Measurements from ENCODE around the gene SCP2.
"Not testable (repeated sequence)": the region's sequence is repeated elsewhere in the genome, so short reads cannot be mapped to it uniquely, and the experiment has no call there.

The SCP2 gene

DNA sequence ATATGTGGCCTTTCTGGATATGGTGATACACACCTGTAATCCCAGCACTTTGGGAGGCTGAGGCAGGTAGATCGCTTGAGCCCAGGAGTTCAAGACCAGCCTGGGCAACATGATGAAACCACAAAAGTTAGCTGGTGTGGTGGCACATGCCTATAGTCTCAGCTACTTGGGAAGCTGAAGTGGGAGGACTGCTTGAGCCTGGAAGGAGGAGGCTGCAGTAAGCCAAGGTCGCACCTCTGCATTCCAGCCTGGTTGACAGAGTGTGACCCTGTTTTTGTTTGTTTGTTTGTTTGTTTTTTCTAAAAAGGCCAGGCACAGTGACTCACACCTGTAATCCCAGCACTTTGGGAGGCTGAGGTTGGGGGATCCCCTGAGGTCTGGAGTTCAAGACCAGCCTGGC, 42.2 kb downstream of the SCP2 start:
- DNase-seq (ENCODE audit: low read depth, low spot score) = not testable (repeated sequence)

DNA sequence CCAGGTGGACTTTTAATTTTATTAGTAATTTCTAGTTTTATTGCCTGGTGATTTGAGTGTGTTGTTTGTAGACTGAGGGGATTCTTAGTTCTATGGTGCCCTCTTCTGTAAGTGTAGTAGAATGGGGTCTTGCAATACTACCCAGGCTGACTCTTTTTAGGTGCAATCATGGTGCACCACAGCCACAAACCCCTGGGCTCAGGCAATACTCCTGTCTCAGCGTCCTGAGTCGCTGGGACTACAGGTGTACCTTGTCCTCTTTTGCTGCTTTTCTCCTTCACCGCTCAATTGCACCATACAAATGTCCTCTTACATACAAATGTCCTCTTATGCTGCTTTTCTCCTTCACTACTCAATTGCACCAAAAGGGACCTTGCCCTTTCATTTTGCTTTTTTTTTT, 43.1 kb downstream of the SCP2 start:
- DNase-seq (ENCODE audit: low read depth, low spot score) = no peak

DNA sequence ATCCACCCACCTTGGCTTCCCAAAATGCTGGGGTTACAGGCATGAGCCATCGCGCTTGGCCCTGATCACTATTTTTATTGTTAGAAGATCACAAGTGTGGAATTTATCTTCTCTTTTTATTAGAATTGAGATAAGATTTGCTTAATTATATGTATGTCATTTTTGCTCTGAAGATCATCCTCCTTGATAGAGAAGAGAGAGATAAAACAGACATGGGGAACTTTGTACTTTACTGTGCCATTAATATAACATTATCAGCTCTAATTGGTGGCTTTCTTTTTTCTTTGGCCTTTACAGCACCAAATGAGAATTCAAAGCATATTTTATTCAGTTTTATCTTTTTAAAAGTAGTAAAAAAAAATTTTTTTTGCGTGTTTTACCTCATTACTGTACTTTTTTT, 46.8 kb downstream of the SCP2 start:
- DNase-seq (ENCODE audit: low read depth, low spot score) = no peak

DNA sequence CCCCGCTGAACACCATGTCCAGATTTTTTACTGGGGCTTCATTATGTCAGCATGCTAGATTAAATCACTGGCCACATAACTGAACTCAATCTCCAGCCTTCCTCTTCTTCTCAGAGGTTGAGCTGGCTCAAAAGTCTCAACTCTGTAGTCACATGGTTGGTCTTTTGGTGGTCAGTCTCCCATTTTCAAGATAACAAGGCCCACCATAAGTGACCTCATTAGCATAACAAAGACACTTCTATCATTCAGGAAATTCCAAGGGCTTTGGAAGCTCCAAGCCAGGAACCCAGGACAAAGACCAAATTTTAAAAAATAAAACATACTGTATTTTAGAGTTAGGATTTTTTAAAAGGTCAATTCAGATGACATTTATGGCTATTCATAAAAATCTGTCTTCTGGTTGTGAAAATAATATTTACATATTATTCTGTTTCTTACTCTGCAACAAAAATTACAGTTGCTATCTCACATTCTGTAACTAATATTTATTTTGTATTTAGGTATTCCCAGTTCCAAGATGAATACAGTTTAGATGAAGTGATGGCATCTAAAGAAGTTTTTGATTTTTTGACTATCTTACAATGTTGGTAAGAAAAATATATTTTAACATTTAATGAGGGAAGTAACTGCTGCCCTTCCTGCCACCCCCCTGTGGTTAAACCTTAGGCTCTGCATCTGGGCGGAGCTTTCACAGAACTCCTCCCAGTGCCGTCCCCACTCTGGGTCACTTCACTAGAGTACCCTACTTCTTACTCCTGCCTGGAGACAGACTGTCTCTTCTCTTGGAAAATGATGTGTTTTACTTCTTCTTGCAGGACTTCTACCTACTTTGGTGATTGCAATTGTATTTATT, 49.3 kb downstream of the SCP2 start:
- no peak for DNase-seq (ENCODE audit: low read depth, low spot score)

DNA sequence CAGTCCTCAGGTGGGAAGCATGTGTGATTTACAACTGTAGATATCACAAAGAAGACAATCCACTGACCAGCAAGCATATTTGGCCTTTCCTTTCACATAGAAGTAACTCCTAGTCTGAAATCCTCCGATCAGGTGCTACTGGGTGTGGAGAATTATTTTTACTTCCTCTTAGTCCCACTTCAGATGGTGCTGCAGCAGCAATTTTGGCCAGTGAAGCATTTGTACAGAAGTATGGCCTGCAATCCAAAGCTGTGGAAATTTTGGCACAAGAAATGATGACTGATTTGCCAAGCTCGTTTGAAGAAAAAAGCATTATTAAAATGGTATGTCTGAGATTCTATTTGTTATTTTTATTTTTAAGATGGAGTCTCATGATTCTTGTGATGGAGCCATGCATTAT, 51.0 kb downstream of the SCP2 start:
- DNase-seq (ENCODE audit: low read depth, low spot score) = no peak

DNA sequence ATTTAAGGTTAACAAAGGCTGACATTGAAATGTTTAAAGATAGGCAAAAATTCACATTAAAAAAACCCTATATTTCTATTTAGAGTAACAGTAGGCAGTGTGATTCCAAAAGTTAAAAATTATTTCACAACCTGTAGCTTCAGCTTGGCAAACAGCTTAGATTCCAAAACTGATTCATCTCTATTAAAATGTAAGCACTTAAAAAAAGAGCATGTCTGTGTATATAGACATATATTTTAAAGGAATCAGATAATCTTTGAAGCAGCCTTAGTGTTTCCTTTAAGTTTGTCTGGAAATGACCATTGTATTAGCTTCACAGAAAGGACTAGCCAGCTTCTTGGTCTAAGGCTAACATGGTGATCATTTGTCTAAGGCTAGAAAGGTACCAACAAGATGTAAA, 65.7 kb downstream of the SCP2 start:
- DNase-seq (ENCODE audit: low read depth, low spot score) = not testable (repeated sequence)

DNA sequence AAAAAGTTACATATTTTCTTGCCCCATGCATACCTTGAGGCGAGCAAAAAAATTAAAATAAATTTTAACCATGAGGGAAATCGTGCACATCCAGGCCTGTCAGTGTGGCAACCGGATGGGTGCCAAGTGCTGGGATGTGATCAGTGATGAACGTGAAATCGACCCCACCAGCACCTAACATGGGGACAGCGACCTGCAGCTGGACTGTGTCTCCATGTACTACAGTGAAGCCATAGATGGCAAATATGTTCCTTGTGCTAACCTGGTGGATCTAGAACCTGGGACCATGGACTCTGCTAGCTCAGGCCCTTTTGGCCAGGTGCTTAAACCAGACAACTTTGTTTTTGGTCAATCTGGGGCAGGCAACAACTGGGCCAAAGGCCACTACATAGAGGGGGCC, 67.6 kb downstream of the SCP2 start:
- DNase-seq (ENCODE audit: low read depth, low spot score) = no peak

DNA sequence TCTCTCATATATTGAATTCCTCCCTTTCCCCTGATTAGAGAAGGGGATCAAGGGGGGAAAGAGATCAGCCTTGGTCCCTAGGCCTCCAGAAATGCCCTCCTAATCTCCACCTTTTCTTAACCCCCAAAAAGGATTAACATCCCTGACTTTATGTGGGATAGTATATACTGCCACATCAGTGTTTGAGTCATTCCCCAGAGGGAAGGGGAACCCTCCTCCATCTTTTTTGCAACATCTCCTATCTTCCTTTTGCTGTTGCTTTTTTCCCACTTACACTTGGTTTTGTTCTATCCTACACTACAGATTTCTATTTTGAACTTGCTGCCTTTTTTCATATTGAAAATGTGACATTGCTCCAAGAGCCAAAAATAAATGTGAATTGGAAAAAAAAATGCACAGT, 69.6 kb downstream of the SCP2 start:
- no peak for DNase-seq (ENCODE audit: low read depth, low spot score)

DNA sequence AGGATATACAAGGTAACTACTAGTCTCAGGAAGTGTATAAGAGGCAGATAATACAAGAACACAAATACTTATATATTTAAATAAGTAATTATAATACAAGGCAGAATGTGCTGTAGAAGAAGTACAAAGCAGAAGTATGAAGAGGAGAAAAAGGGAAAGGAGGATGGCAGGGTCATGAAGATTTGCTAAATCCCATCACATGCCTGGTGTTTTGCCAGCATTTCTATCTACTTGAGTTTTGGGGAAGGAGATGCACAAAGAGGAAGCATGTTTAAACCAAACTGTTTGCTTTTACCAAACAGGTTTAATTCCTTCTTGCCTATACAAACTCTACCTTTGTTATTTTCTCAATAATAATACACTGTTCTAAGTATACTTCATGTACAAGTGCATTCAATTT, 74.1 kb downstream of the SCP2 start:
- DNase-seq (ENCODE audit: low read depth, low spot score) = no peak

DNA sequence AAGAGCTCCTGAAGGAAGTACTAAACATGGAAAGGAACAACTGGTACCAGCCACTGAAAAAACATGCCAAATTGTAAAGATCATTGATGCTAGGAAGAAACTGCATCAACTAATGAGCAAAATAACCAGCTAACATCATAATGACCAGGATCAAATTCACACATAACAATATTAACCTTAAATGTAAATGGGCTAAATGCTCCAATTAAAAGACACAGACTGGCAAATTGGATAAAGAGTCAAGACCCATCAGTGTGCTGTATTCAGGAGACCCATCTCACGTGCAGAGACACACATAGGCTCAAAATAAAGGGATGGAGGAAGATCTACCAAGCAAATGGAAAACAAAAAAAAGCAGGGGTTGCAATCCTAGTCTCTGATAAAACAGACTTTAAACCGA, 79.5 kb downstream of the SCP2 start:
- DNase-seq (ENCODE audit: low read depth, low spot score) = not testable (repeated sequence)

DNA sequence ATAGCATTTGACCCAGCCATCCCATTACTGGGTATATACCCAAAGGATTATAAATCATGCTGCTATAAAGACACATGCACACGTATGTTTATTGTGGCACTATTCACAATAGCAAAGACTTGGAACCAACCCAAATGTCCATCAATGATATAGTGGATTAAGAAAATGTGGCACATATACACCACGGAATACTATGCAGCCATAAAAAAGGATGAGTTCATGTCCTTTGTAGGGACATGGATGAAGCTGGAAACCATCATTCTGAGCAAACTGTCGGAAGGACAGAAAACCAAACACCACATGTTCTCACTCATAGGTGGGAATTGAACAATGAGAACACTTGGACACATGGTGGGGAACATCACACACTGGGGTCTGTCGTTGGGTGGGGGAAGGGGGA, 83.2 kb downstream of the SCP2 start:
- not testable (repeated sequence) for DNase-seq (ENCODE audit: low read depth, low spot score)

DNA sequence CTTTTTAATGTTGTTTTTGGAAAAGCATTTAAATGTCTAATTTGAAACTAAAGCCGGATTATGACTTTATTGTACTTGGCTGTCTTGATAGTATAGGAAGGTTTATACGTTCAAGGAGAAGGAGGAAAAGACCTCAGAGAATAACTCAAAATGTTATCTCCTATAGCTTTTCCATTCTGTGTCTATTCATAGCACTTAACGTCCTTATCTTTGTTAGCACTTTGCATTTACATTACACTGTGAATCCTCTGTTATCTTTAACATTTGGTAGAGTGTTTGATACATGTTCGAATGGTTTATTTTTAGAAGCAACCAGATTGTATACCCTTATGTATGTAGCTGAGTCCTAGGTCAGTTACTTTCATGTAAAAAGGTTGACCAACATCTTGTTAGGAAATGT, 84.1 kb downstream of the SCP2 start:
- no peak for DNase-seq (ENCODE audit: low read depth, low spot score)

DNA sequence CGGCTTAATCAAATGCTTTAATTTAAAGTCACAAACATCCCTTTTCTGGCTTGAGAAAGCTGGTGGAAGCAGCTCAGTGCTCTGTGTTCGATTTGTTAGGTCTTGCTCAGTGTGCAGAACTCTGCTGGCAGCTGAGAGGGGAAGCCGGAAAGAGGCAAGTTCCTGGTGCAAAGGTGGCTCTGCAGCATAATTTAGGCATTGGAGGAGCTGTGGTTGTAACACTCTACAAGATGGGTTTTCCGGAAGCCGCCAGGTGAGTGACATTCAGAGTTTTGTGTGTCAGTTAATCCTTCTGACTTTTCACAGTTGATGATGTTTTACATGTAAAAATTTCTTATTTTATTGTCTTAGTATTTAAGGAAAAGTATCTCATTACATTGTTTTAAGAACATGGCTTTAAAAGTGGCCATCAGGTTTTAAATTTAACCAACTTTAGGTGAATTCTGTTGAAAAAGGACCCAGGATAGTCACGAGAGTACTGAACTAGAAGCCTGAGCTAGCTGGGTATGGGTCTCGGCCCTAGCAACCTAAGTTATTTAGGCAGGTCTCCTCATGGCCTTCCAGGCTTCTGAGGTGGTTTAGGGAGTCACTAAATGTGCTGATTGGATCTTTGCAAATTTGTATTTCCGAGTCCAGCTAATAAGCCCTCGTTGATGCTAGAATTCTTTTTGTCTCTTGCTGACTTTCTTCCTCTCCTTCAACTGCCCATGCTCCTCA, 87.9 kb downstream of the SCP2 start:
- peak; percentile 49 for DNase-seq (ENCODE audit: low read depth, low spot score)

DNA sequence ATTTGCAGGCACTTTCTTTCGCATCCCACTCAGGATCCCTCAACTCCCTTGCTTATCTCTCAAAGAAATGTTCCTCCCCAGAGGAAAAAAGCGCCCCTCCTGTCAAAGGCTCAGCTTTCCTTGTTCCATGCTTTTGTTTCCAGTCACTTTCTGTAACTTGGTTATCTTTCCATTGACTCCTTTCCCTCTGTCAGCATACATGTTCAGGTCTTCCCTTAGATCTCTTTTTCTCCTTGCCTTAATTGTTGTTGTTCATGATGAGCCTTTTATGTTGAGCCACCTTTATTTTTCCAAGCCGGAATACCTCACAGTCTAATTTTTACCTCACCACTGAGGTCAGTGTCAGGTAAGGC, 88.4 kb downstream of the SCP2 start:
- no peak for DNase-seq (ENCODE audit: low read depth, low spot score)

DNA sequence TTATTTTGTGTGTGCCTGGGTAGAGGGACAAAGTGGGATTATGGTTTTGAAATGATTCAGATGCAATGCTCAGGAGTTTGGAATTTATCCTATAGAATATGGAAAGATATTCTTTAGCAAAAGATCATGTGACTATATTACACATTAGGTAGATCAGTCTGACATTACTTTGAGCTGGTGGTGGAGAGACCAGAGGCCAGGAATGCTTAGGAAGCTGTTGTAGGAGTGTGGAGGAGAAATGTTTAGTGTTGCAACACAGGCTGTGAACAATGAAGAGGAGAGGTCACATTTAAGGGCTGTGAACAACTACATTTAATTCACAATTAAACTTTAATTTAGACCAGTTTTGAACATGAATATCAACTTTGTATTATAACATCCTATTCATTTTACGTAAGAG, 89.6 kb downstream of the SCP2 start:
- DNase-seq (ENCODE audit: low read depth, low spot score) = no peak

DNA sequence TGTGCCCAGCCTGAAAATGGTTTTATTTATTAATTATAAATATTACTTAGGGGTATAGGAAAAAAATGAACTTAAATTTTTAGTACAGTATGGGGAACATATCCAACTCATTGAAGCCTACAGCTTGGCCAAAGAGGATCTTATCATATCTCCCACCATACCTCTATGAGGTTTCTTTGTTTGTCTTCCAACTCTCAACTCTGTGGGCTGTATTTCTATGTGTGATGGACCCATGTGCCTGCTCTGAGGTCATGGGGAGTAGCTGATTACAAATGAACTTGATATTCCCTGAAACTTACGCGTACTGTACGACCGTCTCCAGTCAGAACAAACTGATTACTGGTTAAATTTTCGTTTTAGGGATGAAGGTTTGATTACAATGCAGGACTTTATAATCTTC, 93.5 kb downstream of the SCP2 start:
- no peak for DNase-seq (ENCODE audit: low read depth, low spot score)

DNA sequence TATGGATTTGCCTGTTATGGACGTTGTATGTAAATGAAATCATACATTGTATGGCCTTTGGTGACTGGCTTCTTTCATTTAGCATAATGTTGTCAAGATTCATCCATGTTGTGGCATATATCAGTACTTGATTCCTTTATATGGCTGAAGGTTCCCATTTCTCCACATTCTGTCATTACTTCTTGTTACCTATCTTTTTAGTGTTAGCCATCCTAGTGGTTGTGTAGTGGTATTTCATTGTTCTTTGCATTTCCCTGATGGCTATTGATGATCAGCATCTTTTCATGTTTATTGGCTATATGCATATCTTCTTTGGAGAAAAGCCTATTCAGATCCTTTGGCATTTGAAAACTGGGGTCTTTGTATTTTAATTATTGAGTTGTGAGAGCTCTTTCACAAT, 95.1 kb downstream of the SCP2 start:
- no peak for DNase-seq (ENCODE audit: low read depth, low spot score)

DNA sequence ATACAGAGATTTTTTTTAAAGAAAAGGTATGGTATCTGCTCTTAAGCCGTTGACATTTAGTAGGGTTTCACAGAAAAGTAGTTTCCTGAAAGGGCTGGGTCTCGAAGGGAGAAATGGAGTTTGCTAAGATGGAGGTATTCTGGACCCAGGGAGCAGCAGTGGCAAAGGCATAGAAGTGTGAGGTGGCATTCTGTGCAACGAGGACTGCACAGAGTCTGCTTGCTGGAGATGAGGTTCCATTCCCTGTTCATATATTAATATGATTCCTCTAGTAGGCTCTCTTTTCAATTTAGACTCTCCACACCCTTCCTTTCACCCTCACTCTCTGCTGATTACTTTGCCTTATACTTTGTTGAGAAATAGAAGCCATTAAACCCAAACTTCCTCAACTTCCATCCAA, 96.5 kb downstream of the SCP2 start:
- DNase-seq (ENCODE audit: low read depth, low spot score) = no peak

DNA sequence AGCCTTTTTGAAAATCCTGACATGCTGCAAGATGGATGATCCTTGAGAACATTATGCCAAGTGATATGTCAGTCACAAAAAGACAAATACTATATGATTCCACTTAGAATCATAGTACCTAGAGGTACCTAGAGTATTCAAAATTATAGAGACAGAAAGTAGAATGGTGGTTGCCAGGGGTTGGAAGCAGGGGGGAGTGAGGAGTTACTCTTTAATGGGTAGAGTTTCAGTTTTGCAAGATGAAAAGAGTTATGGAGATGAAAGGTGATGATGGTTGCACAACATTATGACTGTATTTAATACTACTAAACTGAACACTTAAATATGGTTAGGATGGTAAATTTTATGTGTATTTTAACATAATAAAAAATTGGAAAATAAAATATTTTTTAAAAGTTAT, 97.0 kb downstream of the SCP2 start:
- no peak for DNase-seq (ENCODE audit: low read depth, low spot score)

DNA sequence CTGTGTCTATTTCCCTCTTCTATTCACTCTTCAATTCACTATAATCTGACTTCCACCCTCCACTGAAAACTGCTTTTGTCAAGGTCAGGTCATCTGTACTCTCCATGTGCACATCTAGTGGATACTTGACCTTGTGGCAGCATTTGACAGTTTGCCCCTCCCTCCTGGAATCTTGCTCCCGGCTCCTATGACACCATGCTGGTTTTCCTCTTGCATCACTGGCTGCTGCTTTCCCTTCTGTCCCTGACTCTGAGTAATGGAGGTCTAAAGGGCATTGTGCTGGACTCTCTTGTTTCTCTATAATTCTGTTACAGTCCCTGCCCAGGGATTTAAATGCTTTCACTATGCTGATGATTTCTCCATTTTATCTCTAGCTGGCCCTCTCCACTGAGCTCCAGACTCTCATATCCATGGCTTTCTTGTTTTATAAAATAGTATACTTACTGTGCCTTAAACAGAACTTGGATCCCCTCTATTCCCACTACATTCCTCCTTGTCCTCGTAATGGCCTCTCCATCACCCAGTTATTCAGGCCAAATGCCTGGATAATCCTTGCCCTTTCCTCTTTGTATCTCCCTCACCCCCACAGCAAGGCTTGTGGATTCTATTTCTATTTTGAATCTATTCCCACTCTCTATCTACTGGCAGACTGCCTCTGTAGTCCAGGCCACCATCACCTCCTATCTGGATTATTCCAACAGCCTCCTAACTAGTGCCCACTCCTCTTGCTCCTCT, 98.1 kb downstream of the SCP2 start:
- DNase-seq (ENCODE audit: low read depth, low spot score) = no peak

DNA sequence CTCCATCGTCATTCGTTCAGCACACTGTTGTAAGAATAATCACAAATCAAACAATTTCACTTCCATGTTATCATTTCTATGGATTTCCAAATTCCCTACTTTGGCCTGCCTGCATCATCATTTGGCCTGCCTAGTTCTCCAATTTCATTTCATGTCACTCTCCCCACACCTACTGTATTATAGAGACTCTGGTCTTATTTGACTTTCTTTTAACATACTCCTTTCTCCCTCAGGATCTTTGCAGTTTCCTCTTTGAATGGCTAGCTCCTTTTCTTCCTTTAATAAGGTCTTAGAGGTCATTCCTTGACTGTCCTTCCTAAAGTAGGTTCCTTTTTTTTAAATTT, 98.7 kb downstream of the SCP2 start:
- DNase-seq (ENCODE audit: low read depth, low spot score) = no peak

DNA sequence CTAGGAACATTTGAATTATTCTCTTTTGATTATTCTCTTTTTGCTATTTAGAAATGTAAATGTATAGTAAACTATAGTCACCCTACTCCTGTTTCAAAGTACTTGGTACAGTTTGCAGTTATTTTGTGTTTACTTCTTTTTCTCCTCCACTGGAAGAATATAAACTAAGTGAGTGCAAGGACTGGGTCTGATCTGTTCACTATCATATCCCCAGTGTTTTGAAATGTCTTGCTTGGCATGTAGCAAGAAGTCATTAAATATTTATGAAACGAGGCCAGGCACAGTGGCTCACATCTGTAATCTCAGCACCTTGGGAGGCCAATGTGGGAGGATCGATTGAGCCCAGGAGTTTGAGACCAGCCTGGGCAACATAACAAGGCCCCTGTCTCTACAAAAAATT, 99.2 kb downstream of the SCP2 start:
- no peak for DNase-seq (ENCODE audit: low read depth, low spot score)

DNA sequence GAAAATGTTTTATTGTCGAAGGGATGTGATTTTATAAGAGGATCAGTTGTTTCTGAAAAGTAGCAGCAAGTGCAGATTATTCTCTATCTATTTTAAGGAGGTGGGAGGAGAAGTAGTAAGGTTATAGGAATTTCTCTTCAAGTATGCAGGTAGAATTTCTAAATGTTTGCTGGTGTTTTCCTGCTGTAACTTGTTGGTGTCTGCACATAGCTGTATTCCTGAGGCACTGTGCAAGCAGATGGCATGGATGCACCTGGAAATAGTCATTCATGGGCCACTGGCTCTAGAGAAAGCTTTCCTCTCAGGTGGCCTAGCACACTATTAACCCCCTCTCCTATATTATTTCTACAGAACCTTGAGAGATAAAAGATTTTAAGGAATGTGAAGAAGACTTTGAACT, 104.7 kb downstream of the SCP2 start:
- no peak for DNase-seq (ENCODE audit: low read depth, low spot score)

Data from brain pericyte (primary cell).